Body of pancreas (tissue), 4 donors: Measurements from ENCODE around the gene DCT. TPM values are rescaled to one million over a fixed set of nuclear protein-coding genes. Genes with fewer than 3 reads are reported as not detected.
"Not testable (repeated sequence)": the region's sequence is repeated elsewhere in the genome, so short reads cannot be mapped to it uniquely, and the experiment has no call there.

ENCODE experiments used
- ATAC-seq: fragments of 150-250 bp; one replicate; pipeline ENCODE4 v1.9.1; 2016
- DNase-seq, 4 donors: peaks; one replicate each; pipeline ENCODE4 v3.0.0-alpha.2; 2019
- H3K27ac ChIP-seq, 4 donors: fragments of 200-600 bp; sonication (generic); 1 replicate in 3 of 4; 2 replicates in 1 of 4; pipeline versions ENCODE4 v1.5.1 to v1.6.1; 2016 to 2019; ENCODE audit warnings: mild to moderate bottlenecking in 1 of 4, mixed read lengths in 1 of 4, moderate library complexity in 1 of 4
- H3K27me3 ChIP-seq, 2 donors: fragments of 200-600 bp; sonication (generic); one replicate each; pipeline ENCODE4 v1.6.0; 2016; ENCODE audit warnings: mild to moderate bottlenecking in 1 of 2
- H3K36me3 ChIP-seq, 2 donors: fragments of 200-600 bp; sonication (generic); replicated peaks in 1 of 2; 2 replicates each; pipeline ENCODE4 v1.5.1; 2016; ENCODE audit warnings: low read depth in 2 of 2; ENCODE audit not compliant: insufficient read depth in 1 of 2
- H3K4me1 ChIP-seq: fragments of 200-600 bp; sonication (generic); one replicate; pipeline ENCODE4 v1.6.0; 2016
- H3K4me3 ChIP-seq, 2 donors: fragments of 200-600 bp; sonication (generic); 1 replicate in 1 of 2; 2 replicates in 1 of 2; pipeline ENCODE4 v1.5.1; 2016 to 2019
- H3K9me3 ChIP-seq, 3 donors: fragments of 200-600 bp; sonication (generic); 1 replicate in 2 of 3; 2 replicates in 1 of 3; pipeline ENCODE4 v1.5.1; 2016
- POLR2A ChIP-seq, 3 donors: fragments of 450-650 bp; IDR thresholded peaks; one replicate each; pipeline ENCODE4 v1.6.1; 2016; ENCODE audit warnings: antibody characterized with exemption in 3 of 3, mild to moderate bottlenecking in 2 of 3
- WGBS, 2 donors: methylation state at CpG; one replicate each; pipeline ENCODE4 v1.1.5; 2017; 5-methylcytosine and 5-hydroxymethylcytosine counted together
- intact Hi-C: fragments of 100-400 bp; cut with DNase I; formaldehyde crosslinking; loops from one replicate; pipeline ENCODE4 v1.15.1; 2023
- total RNA-seq, 2 donors: library from RNA; depleted of rRNA; stranded (reverse); fragments of >200 nt; gene quantifications; one replicate each; pipeline ENCODE4 v1.1.0, GENCODE V29; 2016
- TF ChIP-seq, protein P1 (sequence below), 7 experiments: fragments of 450-650 bp in 4 of 7; fragments of 200-600 bp in 3 of 7; sonication (generic) in 3 of 7; IDR thresholded peaks; one replicate each; pipeline ENCODE4 v1.5.1; 2016 to 2019; ENCODE audit warnings: antibody characterized with exemption in 7 of 7

DCT gene
- total RNA-seq, result under 1 TPM; 0.33 to 0.78 TPM

DNA sequence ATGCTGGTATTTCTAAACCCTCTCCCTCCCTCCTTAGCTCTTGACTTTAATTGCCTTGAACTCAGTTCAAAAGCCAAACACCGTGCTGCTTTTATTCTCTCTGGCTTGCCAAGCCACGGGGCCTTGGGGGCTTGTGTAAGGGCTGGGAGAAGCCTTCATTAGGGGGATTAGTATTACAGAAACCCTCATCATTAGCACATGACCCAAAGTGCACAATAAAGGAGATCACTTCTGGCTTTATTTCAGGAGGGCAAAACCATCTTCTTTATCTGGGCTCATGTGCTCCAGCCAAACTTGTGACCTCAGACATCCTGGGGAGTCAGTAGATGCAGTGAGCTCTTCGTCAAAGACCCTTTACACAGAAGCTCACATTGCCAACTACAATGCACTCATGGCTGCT lies at the start of gene DCT:
Gene DCT (minus strand): TSS at position 67 of the 400 bp plus-strand sequence. CDS start 427 bp downstream, outside the sequence.
- Histone ChIP-seq H3K27me3 (no peaks in the 10 kb centered on the region), H3K4me1 (no peaks in the 10 kb centered on the region), H3K9me3 (no peaks in the 10 kb centered on the region), H3K27ac (no peak within 1 kb of the TSS), H3K36me3 (no peaks in the 10 kb centered on the region), H3K4me3 (no peak within 1 kb of the TSS)
- intact Hi-C loops, result no loop called here
- ATAC-seq (no peak), DNase-seq (no peak)
- 36 to 43% methylated on average over 3 of the region's 3 CpGs for WGBS, 2 donors
- no peak for TF ChIP-seq POLR2A (IDR thresholded peaks at IDR 0.05)

DNA sequence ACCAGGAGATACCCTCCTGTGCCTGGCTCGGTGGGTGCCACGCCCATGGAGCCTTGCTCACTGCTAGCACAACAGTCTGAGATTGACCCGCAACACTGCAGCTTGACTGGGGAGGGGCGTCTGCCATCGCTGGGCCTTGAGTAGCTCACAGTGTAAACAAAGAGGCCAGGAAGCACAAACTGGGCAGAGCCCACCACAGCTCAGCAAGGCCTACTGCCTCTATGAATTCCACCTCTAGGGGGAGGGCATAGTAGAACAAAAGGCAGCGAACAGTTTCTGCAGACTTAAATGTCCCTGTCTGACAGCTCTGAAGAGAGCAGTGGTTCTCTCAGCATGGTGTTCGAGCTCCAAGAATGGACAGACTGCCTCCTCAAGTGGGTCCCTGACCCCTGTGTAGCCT lies 47.5 kb upstream of the DCT start:
- intact Hi-C loops, H3K36me3 ChIP-seq, H3K9me3 ChIP-seq, H3K4me3 ChIP-seq, ATAC-seq, H3K27ac ChIP-seq, H3K4me1 ChIP-seq, H3K27me3 ChIP-seq, DNase-seq: not testable (repeated sequence)
- WGBS, 2 donors, result 61 to 73% methylated on average over 7 of the region's 7 CpGs

DNA sequence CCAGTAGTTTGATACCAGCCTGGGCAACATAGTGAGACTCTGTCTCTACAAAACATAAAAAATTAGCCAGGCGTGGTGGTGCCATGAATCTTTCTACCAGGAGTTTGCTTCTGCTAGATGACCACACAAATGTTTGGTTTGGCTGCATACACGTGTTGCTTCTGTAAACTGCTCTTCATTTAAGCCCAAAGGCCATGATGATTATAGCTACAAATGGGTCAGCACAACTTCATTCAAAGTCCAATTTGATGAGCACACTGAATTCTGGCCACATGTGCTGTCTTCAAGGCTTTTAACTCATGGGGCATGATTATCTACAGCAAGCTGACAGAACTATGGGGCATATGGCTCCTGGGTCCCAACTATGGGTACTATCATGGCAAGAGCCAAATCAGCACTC lies 46.3 kb upstream of the DCT start:
- intact Hi-C loops, result no loop called here
- Histone ChIP-seq H3K4me3 (no peak overlapping the region), H3K36me3 (no peaks in the 10 kb centered on the region), H3K27ac (no peak overlapping the region), H3K4me1 (no peaks in the 10 kb centered on the region), H3K27me3 (no peaks in the 10 kb centered on the region), H3K9me3 (no peaks in the 10 kb centered on the region)
- 90 to 100% methylated on average over 2 of the region's 2 CpGs for WGBS, 2 donors
- no peak for ATAC-seq
- TF ChIP-seq, protein P1, sequence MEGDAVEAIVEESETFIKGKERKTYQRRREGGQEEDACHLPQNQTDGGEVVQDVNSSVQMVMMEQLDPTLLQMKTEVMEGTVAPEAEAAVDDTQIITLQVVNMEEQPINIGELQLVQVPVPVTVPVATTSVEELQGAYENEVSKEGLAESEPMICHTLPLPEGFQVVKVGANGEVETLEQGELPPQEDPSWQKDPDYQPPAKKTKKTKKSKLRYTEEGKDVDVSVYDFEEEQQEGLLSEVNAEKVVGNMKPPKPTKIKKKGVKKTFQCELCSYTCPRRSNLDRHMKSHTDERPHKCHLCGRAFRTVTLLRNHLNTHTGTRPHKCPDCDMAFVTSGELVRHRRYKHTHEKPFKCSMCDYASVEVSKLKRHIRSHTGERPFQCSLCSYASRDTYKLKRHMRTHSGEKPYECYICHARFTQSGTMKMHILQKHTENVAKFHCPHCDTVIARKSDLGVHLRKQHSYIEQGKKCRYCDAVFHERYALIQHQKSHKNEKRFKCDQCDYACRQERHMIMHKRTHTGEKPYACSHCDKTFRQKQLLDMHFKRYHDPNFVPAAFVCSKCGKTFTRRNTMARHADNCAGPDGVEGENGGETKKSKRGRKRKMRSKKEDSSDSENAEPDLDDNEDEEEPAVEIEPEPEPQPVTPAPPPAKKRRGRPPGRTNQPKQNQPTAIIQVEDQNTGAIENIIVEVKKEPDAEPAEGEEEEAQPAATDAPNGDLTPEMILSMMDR (IDR thresholded peaks at IDR 0.05), result no peak
- no peak for TF ChIP-seq POLR2A (IDR thresholded peaks at IDR 0.05)
- DNase-seq, result no peak

DNA sequence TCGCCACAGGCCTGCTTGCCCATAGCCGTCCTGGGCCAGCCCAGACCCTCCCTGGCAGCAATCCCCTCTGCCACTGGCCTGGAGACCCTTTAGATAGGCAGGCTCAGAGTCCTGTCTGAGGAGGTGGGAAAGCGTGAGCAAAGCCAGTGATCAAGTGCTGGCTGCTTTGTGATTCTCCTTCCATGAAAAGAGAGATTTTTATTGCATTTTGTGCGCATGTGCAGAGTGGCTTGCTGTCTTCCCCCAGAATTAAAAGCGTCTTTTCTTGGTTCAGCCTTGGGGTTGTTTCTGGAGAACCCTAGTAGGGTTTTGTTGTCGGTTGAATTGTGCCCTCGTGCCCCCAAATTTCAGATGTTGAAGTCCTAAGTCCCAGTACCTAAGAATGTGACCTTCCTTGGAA lies 44.9 kb upstream of the DCT start:
- H3K4me3 ChIP-seq, result no peak overlapping the region
- H3K36me3 ChIP-seq, result no peaks in the 10 kb centered on the region
- no peak for TF ChIP-seq POLR2A (IDR thresholded peaks at IDR 0.05)
- TF ChIP-seq, protein P1 (IDR thresholded peaks at IDR 0.05), result no peak
- intact Hi-C loops, result no loop called here
- no peak for ATAC-seq
- DNase-seq, result no peak
- no peaks in the 10 kb centered on the region for H3K4me1 ChIP-seq
- H3K27me3 ChIP-seq, result no peaks in the 10 kb centered on the region
- 83 to 88% methylated on average over 6 to 7 of the region's 7 CpGs for WGBS, 2 donors
- no peaks in the 10 kb centered on the region for H3K9me3 ChIP-seq
- H3K27ac ChIP-seq, result no peak overlapping the region

- Histone ChIP-seq H3K9me3 (no peaks in the 10 kb centered on the region), H3K4me3 (no peak overlapping the region), H3K27me3 (no peaks in the 10 kb centered on the region), H3K36me3 (no peaks in the 10 kb centered on the region), H3K4me1 (no peaks in the 10 kb centered on the region), H3K27ac (no peak overlapping the region)
- intact Hi-C loops, result no loop called here
- DNase-seq (no peak), ATAC-seq (no peak)
- TF ChIP-seq, protein P1 (IDR thresholded peaks at IDR 0.05), result no peak
- TF ChIP-seq POLR2A (IDR thresholded peaks at IDR 0.05), result no peak
Observed at GRCh38 chr13:94520001-94520400, 40.5 kb upstream of the DCT start.

DNA sequence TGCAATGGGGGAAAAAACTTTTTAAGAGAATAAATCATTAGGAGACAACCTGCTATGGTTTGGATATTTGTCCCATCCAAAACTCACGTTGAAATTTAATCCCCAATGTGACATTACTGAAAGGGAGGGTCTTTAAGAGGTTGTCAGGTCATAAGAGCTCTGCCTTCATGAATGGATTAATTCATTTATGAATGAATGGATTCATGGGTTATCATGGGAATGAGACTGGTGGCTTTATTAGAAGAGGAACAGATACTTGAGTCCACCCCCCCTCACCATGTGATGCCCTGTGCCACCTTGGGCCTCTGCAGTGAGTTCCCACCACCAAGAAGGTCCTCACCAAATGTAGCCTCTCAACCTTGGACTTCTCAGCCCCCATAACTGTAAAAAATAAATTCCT lies 37.0 kb upstream of the DCT start:
- H3K36me3 ChIP-seq, result no peaks in the 10 kb centered on the region
- WGBS, 2 donors, result 47 to 52% methylated on average over 1 of the region's 1 CpG
- no peaks in the 10 kb centered on the region for H3K27me3 ChIP-seq
- H3K4me3 ChIP-seq, result no peak overlapping the region
- TF ChIP-seq, protein P1 (IDR thresholded peaks at IDR 0.05), result no peak
- TF ChIP-seq POLR2A (IDR thresholded peaks at IDR 0.05), result no peak
- no peak for ATAC-seq
- DNase-seq, result no peak
- no peak overlapping the region for H3K27ac ChIP-seq
- H3K9me3 ChIP-seq, result no peaks in the 10 kb centered on the region
- intact Hi-C loops, result no loop called here
- H3K4me1 ChIP-seq, result no peaks in the 10 kb centered on the region
